A673 (cell line): ENCODE data around the gene C9orf50. TPM values are rescaled to one million over a fixed set of nuclear protein-coding genes. Genes with fewer than 3 reads are reported as not detected.

ENCODE experiments used
- BruUV-seq: library from RNA; stranded (reverse); fragments of 400-500 nt; replicated peaks from 2 replicates; lab custom pipeline; 2021; lab: Mats Ljungman, UMichigan
- CTCF ChIA-PET: fragments of 300-600 bp; sonication (Branson Sonifier 250); formaldehyde crosslinking; loops from one replicate; lab custom pipeline; 2022; ENCODE audit warnings: antibody characterized with exemption; lab: Charles Lee
- POLR2A ChIA-PET: fragments of 300-600 bp; sonication (Branson Sonifier 250); formaldehyde crosslinking; loops from one replicate; lab custom pipeline; 2022; ENCODE audit warnings: antibody characterized with exemption; ENCODE audit not compliant: low non-redundant PET; lab: Charles Lee
- DNase-seq: peaks from one replicate; pipeline ENCODE4 v3.0.0-alpha.2; 2015; ENCODE audit warnings: low spot score
- H3K27ac ChIP-seq: fragments of 200-600 bp; sonication (generic); 2 replicates; pipeline ENCODE4 v1.5.1; 2016; ENCODE audit warnings: mixed run types, low read depth, mild to moderate bottlenecking, mixed read lengths, antibody characterized with exemption, low read length; ENCODE audit not compliant: poor library complexity, severe bottlenecking
- H3K27me3 ChIP-seq: fragments of 200-600 bp; sonication (generic); replicated peaks from 2 replicates; pipeline ENCODE4 v1.6.1; 2017; ENCODE audit warnings: mixed run types, low read depth, mild to moderate bottlenecking, mixed read lengths, antibody characterized with exemption, low read length; ENCODE audit not compliant: insufficient read depth, poor library complexity
- H3K36me3 ChIP-seq: fragments of 200-600 bp; sonication (generic); 2 replicates; pipeline ENCODE4 v1.6.1; 2016; ENCODE audit warnings: mixed run types, mild to moderate bottlenecking, mixed read lengths, antibody characterized with exemption, low read length; ENCODE audit not compliant: insufficient read depth, poor library complexity, severe bottlenecking
- H3K4me1 ChIP-seq: fragments of 200-600 bp; sonication (generic); 2 replicates; pipeline ENCODE4 v1.6.1; 2017; ENCODE audit warnings: mixed run types, mild to moderate bottlenecking, mixed read lengths, antibody characterized with exemption, low read length; ENCODE audit not compliant: insufficient read depth, poor library complexity, severe bottlenecking
- H3K4me3 ChIP-seq: fragments of 200-600 bp; sonication (generic); 2 replicates; pipeline ENCODE4 v1.5.1; 2016; ENCODE audit warnings: low read depth, mixed run types, mild to moderate bottlenecking, mixed read lengths, low read length; ENCODE audit not compliant: poor library complexity, severe bottlenecking
- H3K9me3 ChIP-seq: fragments of 200-600 bp; sonication (generic); 2 replicates; pipeline ENCODE4 v1.6.1; 2016; ENCODE audit warnings: mixed run types, low read depth, mild to moderate bottlenecking, mixed read lengths, antibody characterized with exemption, low read length; ENCODE audit not compliant: poor library complexity, severe bottlenecking
- EZH2 ChIP-seq: fragments of 200-600 bp; sonication (generic); IDR thresholded peaks from 2 replicates; pipeline ENCODE4 v1.6.1; 2017; ENCODE audit warnings: borderline replicate concordance, low read depth, mild to moderate bottlenecking, mixed read lengths, antibody characterized with exemption, low read length; ENCODE audit not compliant: poor library complexity, severe bottlenecking
- intact Hi-C: fragments of 100-400 bp; cut with micrococcal nuclease; formaldehyde crosslinking; loops from one replicate; pipeline ENCODE4 v1.10.0; 2022; ENCODE audit not compliant: unreplicated experiment
- total RNA-seq: library from RNA; stranded (reverse); gene quantifications from 2 replicates; pipeline ENCODE4 v1.2.3, GENCODE V29; 2021
- TF ChIP-seq, protein P1 (sequence below): fragments of 300-800, 200-600 bp; sonication (generic); conservative IDR thresholded peaks from 2 replicates; pipeline ENCODE4 v1.5.1; 2017; ENCODE audit warnings: low read depth, mild to moderate bottlenecking, antibody characterized with exemption, low read length, moderate library complexity, mixed read lengths

C9orf50 gene
- total RNA-seq, 1 experiment from 2014 or later = not detected

DNA sequence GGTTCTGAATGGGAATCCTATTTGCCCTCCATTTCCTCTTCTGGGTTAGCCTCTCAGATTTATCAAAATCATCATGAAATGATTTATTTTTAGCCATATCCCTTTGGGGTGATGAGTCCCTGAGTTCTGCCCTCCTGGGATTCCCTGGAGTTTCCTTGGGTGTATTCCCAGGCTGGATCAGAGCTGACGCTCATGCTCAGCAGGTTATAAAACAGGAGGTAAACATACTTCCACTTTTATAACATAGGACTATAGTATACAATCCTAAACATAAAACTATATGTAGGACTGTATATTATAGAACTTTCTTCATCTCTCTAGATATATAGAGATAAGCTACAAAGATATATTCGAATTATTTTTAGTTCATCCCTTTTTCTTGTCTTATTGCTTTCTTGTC lies 40.1 kb upstream of the C9orf50 start:
- ChIA-PET CTCF (no interaction called here), POLR2A (no interaction called here)
- H3K4me3 ChIP-seq = no peak overlapping the region
- no peaks in the 10 kb centered on the region for H3K27me3 ChIP-seq
- no peaks in the 10 kb centered on the region for H3K9me3 ChIP-seq
- intact Hi-C loops = no loop called here
- no TSS peak for BruUV-seq
- H3K36me3 ChIP-seq = no peaks in the 10 kb centered on the region
- H3K27ac ChIP-seq = no peak overlapping the region
- TF ChIP-seq, protein P1, sequence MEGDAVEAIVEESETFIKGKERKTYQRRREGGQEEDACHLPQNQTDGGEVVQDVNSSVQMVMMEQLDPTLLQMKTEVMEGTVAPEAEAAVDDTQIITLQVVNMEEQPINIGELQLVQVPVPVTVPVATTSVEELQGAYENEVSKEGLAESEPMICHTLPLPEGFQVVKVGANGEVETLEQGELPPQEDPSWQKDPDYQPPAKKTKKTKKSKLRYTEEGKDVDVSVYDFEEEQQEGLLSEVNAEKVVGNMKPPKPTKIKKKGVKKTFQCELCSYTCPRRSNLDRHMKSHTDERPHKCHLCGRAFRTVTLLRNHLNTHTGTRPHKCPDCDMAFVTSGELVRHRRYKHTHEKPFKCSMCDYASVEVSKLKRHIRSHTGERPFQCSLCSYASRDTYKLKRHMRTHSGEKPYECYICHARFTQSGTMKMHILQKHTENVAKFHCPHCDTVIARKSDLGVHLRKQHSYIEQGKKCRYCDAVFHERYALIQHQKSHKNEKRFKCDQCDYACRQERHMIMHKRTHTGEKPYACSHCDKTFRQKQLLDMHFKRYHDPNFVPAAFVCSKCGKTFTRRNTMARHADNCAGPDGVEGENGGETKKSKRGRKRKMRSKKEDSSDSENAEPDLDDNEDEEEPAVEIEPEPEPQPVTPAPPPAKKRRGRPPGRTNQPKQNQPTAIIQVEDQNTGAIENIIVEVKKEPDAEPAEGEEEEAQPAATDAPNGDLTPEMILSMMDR = no peak
- peaks cover 4% of the 10 kb centered on the region for H3K4me1 ChIP-seq
- no peak for DNase-seq

DNA sequence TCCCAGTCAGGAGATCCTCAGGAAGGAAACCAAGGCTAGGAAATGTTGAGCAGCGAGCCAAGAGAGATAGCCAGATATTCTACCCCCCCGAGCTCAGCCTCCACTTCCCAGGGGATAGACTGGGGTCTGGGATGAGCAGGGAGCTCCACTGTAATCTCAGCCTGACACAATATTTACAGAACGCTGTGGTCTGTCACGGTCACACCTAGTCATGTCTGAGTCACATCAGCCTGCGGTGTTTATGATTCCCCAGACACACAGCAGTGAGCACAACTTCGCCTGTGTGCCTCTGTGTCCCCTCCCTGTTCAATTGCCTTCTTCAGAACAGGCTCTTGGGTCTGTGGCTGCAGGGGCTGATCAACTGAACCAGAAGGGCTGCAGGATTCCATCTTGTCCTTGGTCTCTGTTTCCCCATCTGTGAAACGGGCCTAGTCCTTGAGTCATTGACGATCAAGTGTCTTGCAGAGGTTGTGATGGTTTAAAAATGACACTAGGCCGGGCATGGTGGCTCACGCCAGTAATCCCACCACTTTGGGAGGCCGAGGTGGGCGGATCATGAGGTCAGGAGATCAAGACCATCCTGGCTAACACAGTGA lies 36.0 kb upstream of the C9orf50 start:
- Histone ChIP-seq H3K36me3 (no peaks in the 10 kb centered on the region), H3K27ac (no peak overlapping the region), H3K4me1 (peaks cover 17% of the 10 kb centered on the region), H3K9me3 (no peaks in the 10 kb centered on the region), H3K4me3 (no peak overlapping the region), H3K27me3 (no peaks in the 10 kb centered on the region)
- TF ChIP-seq EZH2 = no peak
- TF ChIP-seq, protein P1 = no peak
- BruUV-seq = no TSS peak
- CTCF ChIA-PET = interaction anchor here (0.7 kb wide), 1 partner anchor 129 kb away, joined by 3 read pairs; no protein-coding TSS in a partner anchor
- no peak for DNase-seq
- POLR2A ChIA-PET = no interaction called here
- intact Hi-C loops = no loop called here

DNA sequence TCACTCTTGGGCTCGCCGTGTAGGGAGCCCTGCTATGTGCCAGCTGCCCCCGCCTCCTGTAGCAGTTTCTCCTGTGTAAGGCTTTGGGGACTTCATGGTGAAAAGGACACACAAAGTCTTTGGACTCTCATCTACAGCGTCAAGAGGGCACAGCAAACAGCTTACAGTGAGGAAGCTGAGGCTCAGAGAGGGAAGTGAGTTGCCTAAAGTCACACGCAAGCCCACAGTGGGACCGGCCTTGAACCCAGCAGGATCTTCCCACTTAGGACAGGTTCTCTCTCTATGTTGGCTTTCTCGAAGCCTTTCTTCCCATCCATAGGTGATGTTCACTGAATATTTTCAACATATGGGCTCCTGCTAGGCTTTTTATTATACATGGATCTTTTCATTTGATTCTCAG lies 34.8 kb upstream of the C9orf50 start:
- H3K4me1 ChIP-seq = peaks cover 17% of the 10 kb centered on the region
- BruUV-seq = no TSS peak
- no peaks in the 10 kb centered on the region for H3K9me3 ChIP-seq
- intact Hi-C loops = no loop called here
- H3K36me3 ChIP-seq = no peaks in the 10 kb centered on the region
- DNase-seq = no peak
- no peak for TF ChIP-seq EZH2
- TF ChIP-seq, protein P1 = no peak
- ChIA-PET POLR2A (no interaction called here), CTCF (interaction anchor here (0.5 to 0.6 kb wide), 2 partner anchors 30 to 71 kb away, joined by 3 to 16 read pairs; partner anchors contain the start of gene NTMT1)
- no peaks in the 10 kb centered on the region for H3K27me3 ChIP-seq
- H3K4me3 ChIP-seq = no peak overlapping the region
- H3K27ac ChIP-seq = no peak overlapping the region
